ENCODE results near the gene TRERF1. TPM values are rescaled to one million over a fixed set of nuclear protein-coding genes. Genes with fewer than 3 reads are reported as not detected.

TRERF1 gene
- total RNA-seq, 4 donors from 2014 or later: 6.9 to 12.1 (median 8.8) TPM

GRCh38 chr6:42301986-42302385 is 149.7 kb downstream of the TRERF1 start:
- no peak overlapping the region for H3K4me3 ChIP-seq (ENCODE audit: low read depth, poor library complexity, severe bottlenecking)
- TF ChIP-seq CTCF (IDR thresholded peaks at IDR 0.05) (no peak), POLR2A (IDR thresholded peaks at IDR 0.05) (no peak)
- intact Hi-C loops (cut with DNase I; ENCODE audit: low total_unique reads): no loop called here
- peak in 1 of 2 donors; percentile 23 for DNase-seq (ENCODE audit: low spot score in 2 of 2)
- 45 to 46% methylated on average over 1 of the region's 1 CpG for WGBS, 2 donors

DNA sequence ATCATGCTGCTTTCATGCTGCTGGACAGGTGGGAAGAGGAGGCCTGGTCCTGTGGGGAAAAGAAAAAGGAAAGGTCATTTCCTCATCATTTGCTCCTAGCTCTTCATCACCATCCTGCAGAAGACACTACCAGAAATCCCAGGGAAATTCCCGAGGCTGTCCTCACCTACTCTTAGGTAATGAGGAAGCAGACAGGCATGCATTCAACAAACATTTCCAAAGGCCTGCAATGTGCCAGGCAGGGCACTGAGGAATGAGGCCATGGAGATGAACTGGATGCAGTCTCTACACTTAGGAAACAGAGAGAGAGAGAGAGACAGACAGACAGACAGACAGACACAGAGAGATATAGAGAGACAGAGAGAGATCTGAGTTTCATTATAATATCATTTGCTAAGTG is 151.0 kb downstream of the TRERF1 start:
- no peak overlapping the region for H3K4me3 ChIP-seq (ENCODE audit: low read depth, poor library complexity, severe bottlenecking)
- peak in 1 of 2 donors; percentile 20 for DNase-seq (ENCODE audit: low spot score in 2 of 2)
- 40 to 57% methylated on average over 1 of the region's 1 CpG for WGBS, 2 donors
- no peak for TF ChIP-seq POLR2A (IDR thresholded peaks at IDR 0.05)
- no peak for TF ChIP-seq CTCF (IDR thresholded peaks at IDR 0.05)
- intact Hi-C loops (cut with DNase I; ENCODE audit: low total_unique reads): no loop called here

DNA sequence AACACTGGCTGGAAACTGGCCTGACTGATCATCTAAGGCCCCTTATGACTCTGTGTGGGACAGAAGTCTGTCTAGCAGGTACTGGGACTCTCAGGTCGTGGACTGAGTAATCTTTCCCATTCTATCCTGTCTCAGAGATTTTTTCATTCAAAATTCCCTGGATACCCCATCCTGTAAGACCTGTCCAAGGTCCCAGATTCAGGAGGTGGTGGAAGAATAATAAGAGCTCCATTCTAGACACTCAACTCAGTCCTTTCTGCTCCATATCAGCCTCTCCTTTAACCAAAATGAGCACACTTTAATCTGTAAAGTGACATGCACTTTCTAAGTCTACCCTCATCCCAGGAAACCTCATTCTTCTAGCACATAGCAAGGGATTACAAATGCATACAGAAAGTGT is 151.5 kb downstream of the TRERF1 start:
- no peak for DNase-seq (ENCODE audit: low spot score in 2 of 2)
- no peak overlapping the region for H3K4me3 ChIP-seq (ENCODE audit: low read depth, poor library complexity, severe bottlenecking)
- intact Hi-C loops (cut with DNase I; ENCODE audit: low total_unique reads): no loop called here
- TF ChIP-seq CTCF (IDR thresholded peaks at IDR 0.05): no peak
- no peak for TF ChIP-seq POLR2A (IDR thresholded peaks at IDR 0.05)
- WGBS, 2 donors: 90 to 94% methylated on average over 1 of the region's 1 CpG

DNA sequence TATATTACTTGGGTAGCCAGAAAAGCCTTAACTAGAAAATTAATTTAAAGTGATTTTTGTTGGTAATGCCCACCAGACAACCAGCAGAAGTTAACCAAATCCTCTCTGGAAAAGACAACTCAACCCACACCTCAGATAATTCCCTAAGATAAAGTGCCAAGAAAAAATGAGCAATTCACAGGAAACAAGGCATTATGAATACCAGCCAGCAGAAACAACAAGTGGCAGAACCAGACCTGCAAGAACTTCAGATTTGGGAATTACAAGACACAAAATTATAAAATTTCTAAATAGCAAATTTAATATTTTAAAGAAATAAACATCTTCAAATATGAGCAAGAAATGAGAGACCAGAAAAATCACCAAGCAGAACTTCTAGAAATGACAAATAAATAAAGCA is 154.1 kb downstream of the TRERF1 start:
- no peak for TF ChIP-seq CTCF (IDR thresholded peaks at IDR 0.05)
- TF ChIP-seq POLR2A (IDR thresholded peaks at IDR 0.05): no peak
- no peak overlapping the region for H3K4me3 ChIP-seq (ENCODE audit: low read depth, poor library complexity, severe bottlenecking)
- intact Hi-C loops (cut with DNase I; ENCODE audit: low total_unique reads): no loop called here
- DNase-seq (ENCODE audit: low spot score in 2 of 2): no peak

- TF ChIP-seq CTCF (IDR thresholded peaks at IDR 0.05) (no peak), POLR2A (IDR thresholded peaks at IDR 0.05) (no peak)
These were observed 155.1 kb downstream of the TRERF1 start for GRCh38 chr6:42296614-42297013.

GRCh38 chr6:42295677-42296076 is 156.0 kb downstream of the TRERF1 start:
- no peak for TF ChIP-seq POLR2A (IDR thresholded peaks at IDR 0.05)
- TF ChIP-seq CTCF (IDR thresholded peaks at IDR 0.05): no peak
- WGBS, 2 donors: 61 to 70% methylated on average over 3 of the region's 3 CpGs
- DNase-seq (ENCODE audit: low spot score in 2 of 2): no peak
- no peak overlapping the region for H3K4me3 ChIP-seq (ENCODE audit: low read depth, poor library complexity, severe bottlenecking)
- intact Hi-C loops (cut with DNase I; ENCODE audit: low total_unique reads): no loop called here

More at GRCh38 chr6:42296614-42297013, 155.1 kb downstream of the TRERF1 start:
- no peak overlapping the region for H3K4me3 ChIP-seq (ENCODE audit: low read depth, poor library complexity, severe bottlenecking)
- intact Hi-C loops (cut with DNase I; ENCODE audit: low total_unique reads): no loop called here
- peak in 1 of 2 donors; percentile 14 for DNase-seq (ENCODE audit: low spot score in 2 of 2)
- WGBS, 2 donors: 88 to 90% methylated on average over 3 of the region's 3 CpGs

All from lower leg skin (tissue), 4 donors.